Endothelial cell (in vitro differentiated cells): ENCODE data around the gene AUTS2. TPM values are rescaled to one million over a fixed set of nuclear protein-coding genes. Genes with fewer than 3 reads are reported as not detected.

Experiments used
- DNase-seq: peaks from one replicate; pipeline ENCODE4 v3.0.0; 2021; ENCODE audit warnings: low spot score
- H3K27ac Mint-ChIP-seq: one replicate; pipeline ENCODE4 v1.8.0; 2021; ENCODE audit warnings: mixed read lengths, inconsistent platforms; ENCODE audit not compliant: unreplicated experiment
- H3K27me3 Mint-ChIP-seq: one replicate; pipeline ENCODE4 v1.8.0; 2021; ENCODE audit warnings: mild to moderate bottlenecking, moderate library complexity, mixed read lengths, inconsistent platforms; ENCODE audit not compliant: unreplicated experiment
- H3K36me3 Mint-ChIP-seq: one replicate; pipeline ENCODE4 v1.8.0; 2021; ENCODE audit warnings: mild to moderate bottlenecking, low read depth, mixed read lengths, inconsistent platforms; ENCODE audit not compliant: unreplicated experiment
- H3K4me1 Mint-ChIP-seq: one replicate; pipeline ENCODE4 v1.8.0; 2021; ENCODE audit warnings: mild to moderate bottlenecking, mixed read lengths, inconsistent platforms; ENCODE audit not compliant: unreplicated experiment
- H3K4me3 Mint-ChIP-seq: one replicate; pipeline ENCODE4 v1.8.0; 2021; ENCODE audit warnings: mild to moderate bottlenecking, mixed read lengths, inconsistent platforms; ENCODE audit not compliant: unreplicated experiment
- H3K9me3 Mint-ChIP-seq: one replicate; pipeline ENCODE4 v1.8.0; 2021; ENCODE audit warnings: mixed read lengths, inconsistent platforms; ENCODE audit not compliant: unreplicated experiment
- CTCF ChIP-seq: fragments of 200-600 bp; sonication (generic); IDR thresholded peaks from one replicate; pipeline ENCODE4 v1.5.0; 2021; ENCODE audit warnings: antibody characterized with exemption; ENCODE audit not compliant: unreplicated experiment
- total RNA-seq: library from RNA; stranded (reverse); fragmentation: NEBNext Ultra II Directional; extraction: Animal tissue kit (Norgen Biotek cat#: 25700); gene quantifications from one replicate; pipeline ENCODE4 v1.2.1, GENCODE V29; 2021; ENCODE audit not compliant: unreplicated experiment

The AUTS2 gene
- total RNA-seq, 1 donor from 2014 or later, result 103 TPM

- no peak overlapping the region for H3K4me3 Mint-ChIP-seq
- no peak for TF ChIP-seq CTCF
- no peaks in the 10 kb centered on the region for H3K9me3 Mint-ChIP-seq
- peaks cover 13% of the 10 kb centered on the region for H3K4me1 Mint-ChIP-seq
- H3K27ac Mint-ChIP-seq, result no peak overlapping the region
- no peak for DNase-seq
- no peaks in the 10 kb centered on the region for H3K36me3 Mint-ChIP-seq
- H3K27me3 Mint-ChIP-seq, result no peaks in the 10 kb centered on the region
Observed at GRCh38 chr7:69663911-69664832, 65.9 kb downstream of the AUTS2 start.

- no peaks in the 10 kb centered on the region for H3K9me3 Mint-ChIP-seq
- no peak overlapping the region for H3K27ac Mint-ChIP-seq
- H3K27me3 Mint-ChIP-seq, result no peaks in the 10 kb centered on the region
- no peak for DNase-seq
- H3K36me3 Mint-ChIP-seq, result no peaks in the 10 kb centered on the region
- TF ChIP-seq CTCF, result no peak
- peaks cover 6% of the 10 kb centered on the region for H3K4me1 Mint-ChIP-seq
- H3K4me3 Mint-ChIP-seq, result no peak overlapping the region
Observed at GRCh38 chr7:69665369-69665768, 67.1 kb downstream of the AUTS2 start.

- Mint-ChIP-seq H3K4me1 (peaks cover 4% of the 10 kb centered on the region), H3K27me3 (peaks cover 2% of the 10 kb centered on the region), H3K27ac (no peak overlapping the region), H3K9me3 (no peaks in the 10 kb centered on the region), H3K4me3 (no peak overlapping the region), H3K36me3 (no peaks in the 10 kb centered on the region)
- DNase-seq, result no peak
- no peak for TF ChIP-seq CTCF
Observed at GRCh38 chr7:69668339-69668870, 70.1 kb downstream of the AUTS2 start.

- no peaks in the 10 kb centered on the region for H3K36me3 Mint-ChIP-seq
- peaks cover 2% of the 10 kb centered on the region for H3K27me3 Mint-ChIP-seq
- no peak for TF ChIP-seq CTCF
- DNase-seq, result no peak
- H3K9me3 Mint-ChIP-seq, result no peaks in the 10 kb centered on the region
- no peak overlapping the region for H3K27ac Mint-ChIP-seq
- H3K4me3 Mint-ChIP-seq, result no peak overlapping the region
- peaks cover 4% of the 10 kb centered on the region for H3K4me1 Mint-ChIP-seq
Observed at GRCh38 chr7:69670701-69671100, 72.4 kb downstream of the AUTS2 start.

- Mint-ChIP-seq H3K36me3 (no peaks in the 10 kb centered on the region), H3K9me3 (no peaks in the 10 kb centered on the region), H3K4me1 (peaks cover 10% of the 10 kb centered on the region), H3K27me3 (peaks cover 2% of the 10 kb centered on the region), H3K4me3 (no peak overlapping the region), H3K27ac (no peak overlapping the region)
- no peak for DNase-seq
- no peak for TF ChIP-seq CTCF
Observed at GRCh38 chr7:69673074-69673473, 74.8 kb downstream of the AUTS2 start.
